Brain microvascular endothelial cell (primary cell): ENCODE results near the gene OR13A1.
"Not testable (repeated sequence)": the region's sequence is repeated elsewhere in the genome, so short reads cannot be mapped to it uniquely, and the experiment has no call there.

Experiments used
- DNase-seq: peaks from one replicate; pipeline ENCODE4 v3.0.0-alpha.2; 2020
- H3K27ac ChIP-seq: fragments of 250-450 bp; sonication (Bioruptor Pico); 2 replicates; pipeline ENCODE4 v1.5.1; 2020; ENCODE audit warnings: mild to moderate bottlenecking, moderate library complexity
- H3K27me3 ChIP-seq: fragments of 250-450 bp; sonication (Bioruptor Pico); replicated peaks from 2 replicates; pipeline ENCODE4 v1.5.1; 2020; ENCODE audit warnings: mild to moderate bottlenecking
- H3K36me3 ChIP-seq: fragments of 250-450 bp; sonication (Bioruptor Pico); replicated peaks from 2 replicates; pipeline ENCODE4 v1.5.1; 2020; ENCODE audit warnings: mild to moderate bottlenecking
- H3K4me3 ChIP-seq: 2 replicates; pipeline ENCODE4 v1.5.1; 2011; ENCODE audit warnings: low read depth, mild to moderate bottlenecking, control low read depth, low read length, moderate library complexity
- CTCF ChIP-seq: IDR thresholded peaks from 2 replicates; pipeline ENCODE4 v1.5.1; 2011; ENCODE audit warnings: low read depth, mild to moderate bottlenecking, moderate library complexity, low read length, control low read depth, inconsistent platforms; ENCODE audit errors: missing control alignments
- in situ Hi-C: cut with HindIII; loops from 2 replicates; pipeline ENCODE4 v1.10.0; 2017; ENCODE audit warnings: low sequenced_read_pairs, low pct_ligation_motif_present

The OR13A1 gene

DNA sequence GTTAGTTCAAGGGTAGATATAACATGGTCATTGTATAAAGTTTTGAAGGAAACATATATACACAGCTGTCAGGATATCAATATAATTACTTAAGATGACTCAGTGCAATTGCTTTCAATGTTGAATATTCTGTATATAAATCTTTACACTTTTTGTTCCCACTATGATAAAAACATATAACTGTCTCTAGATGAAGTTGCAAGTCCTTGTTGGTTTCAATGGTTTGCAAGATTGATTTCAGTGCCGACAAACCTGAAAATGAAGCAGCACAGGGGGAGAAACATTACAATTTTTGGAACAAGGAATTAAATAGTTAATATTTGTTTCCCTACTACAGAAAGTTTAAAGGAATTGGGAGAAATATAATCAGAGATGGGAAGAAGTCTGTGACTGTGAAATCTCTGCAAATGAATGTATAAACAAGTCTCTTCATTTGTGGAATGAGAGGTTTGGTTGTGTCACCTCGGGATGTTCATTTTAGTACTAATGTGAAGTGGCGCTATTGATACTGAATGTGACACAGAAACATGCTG lies 54.1 kb downstream of the OR13A1 start:
- no peak for DNase-seq
- H3K27me3 ChIP-seq: no peaks in the 10 kb centered on the region
- H3K36me3 ChIP-seq: no peaks in the 10 kb centered on the region
- no peak overlapping the region for H3K27ac ChIP-seq
- H3K4me3 ChIP-seq: no peak overlapping the region
- in situ Hi-C loops: no loop called here
- TF ChIP-seq CTCF: no peak

DNA sequence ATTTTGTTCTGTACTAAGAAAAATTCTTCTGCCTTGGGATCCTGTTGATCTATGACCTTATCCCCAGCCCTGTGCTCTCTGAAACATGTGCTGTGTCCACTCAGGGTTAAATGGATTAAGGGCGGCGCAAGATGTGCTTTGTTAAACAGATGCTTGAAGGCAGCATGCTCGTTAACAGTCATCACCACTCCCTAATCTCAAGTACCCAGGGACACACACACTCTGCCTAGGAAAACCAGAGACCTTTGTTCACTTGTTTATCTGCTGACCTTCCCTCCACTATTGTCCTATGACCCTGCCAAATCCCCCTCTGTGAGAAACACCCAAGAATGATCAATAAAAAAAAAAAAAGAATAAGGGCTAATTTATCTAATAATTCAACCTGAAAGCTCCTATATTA lies 54.8 kb downstream of the OR13A1 start:
- H3K27me3 ChIP-seq, DNase-seq, H3K27ac ChIP-seq, H3K4me3 ChIP-seq, in situ Hi-C loops, H3K36me3 ChIP-seq: not testable (repeated sequence)

DNA sequence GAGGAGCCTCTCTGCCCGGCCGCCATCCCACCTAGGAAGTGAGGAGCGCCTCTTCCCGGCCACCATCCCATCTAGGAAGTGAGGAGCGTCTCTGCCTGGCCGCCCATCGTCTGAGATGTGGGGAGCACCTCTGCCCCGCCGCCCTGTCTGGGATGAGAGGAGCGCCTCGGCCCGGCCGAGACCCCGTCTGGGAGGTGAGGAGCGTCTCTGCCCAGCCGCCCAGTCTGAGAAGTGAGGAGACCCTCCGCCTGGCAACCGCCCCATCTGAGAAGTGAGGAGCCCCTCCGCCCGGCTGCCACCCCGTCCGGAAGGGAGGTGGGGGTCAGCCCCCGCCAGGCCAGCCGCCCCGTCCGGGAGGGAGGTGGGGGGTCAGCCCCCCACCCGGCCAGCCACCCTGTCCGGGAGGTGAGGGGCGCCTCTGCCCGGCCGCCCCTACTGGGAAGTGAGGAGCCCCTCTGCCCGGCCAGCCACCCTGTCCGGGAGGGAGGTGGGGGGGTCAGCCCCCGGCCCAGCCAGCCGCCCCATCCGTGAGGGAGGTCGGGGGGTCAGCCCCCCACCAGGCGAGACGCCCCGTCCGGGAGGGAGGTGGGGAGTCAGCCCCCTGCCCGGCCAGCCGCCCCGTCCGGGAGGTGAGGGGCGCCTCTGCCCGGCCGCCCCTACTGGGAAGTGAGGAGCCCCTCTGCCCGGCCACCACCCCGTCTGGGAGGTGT lies 55.5 kb downstream of the OR13A1 start:
- not testable (repeated sequence) for H3K4me3 ChIP-seq

DNA sequence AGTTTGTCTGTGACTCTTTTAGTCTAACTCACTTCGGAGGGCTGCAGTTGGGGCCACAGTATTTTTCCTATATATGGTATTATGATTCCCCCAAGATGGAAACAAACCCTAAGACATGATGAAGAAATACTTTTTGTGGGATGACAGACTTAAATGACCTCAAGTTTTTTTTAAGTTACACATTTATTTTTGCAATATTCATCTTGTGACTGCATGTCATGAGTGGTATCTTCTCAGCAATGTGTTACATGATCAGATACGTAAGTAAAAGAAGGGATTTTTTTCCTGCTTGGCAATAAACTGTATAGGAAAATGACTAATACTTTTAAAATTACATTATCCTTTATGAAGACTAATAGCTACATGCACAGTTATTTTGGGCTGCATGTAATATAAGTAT lies 57.8 kb downstream of the OR13A1 start:
- H3K36me3 ChIP-seq: no peaks in the 10 kb centered on the region
- no peak overlapping the region for H3K27ac ChIP-seq
- TF ChIP-seq CTCF: no peak
- in situ Hi-C loops: no loop called here
- H3K4me3 ChIP-seq: no peak overlapping the region
- no peaks in the 10 kb centered on the region for H3K27me3 ChIP-seq
- no peak for DNase-seq

More for the DNA sequence above, 55.5 kb downstream of the OR13A1 start:
- H3K27ac ChIP-seq, H3K36me3 ChIP-seq, DNase-seq, in situ Hi-C loops, H3K27me3 ChIP-seq: not testable (repeated sequence)

- no peaks in the 10 kb centered on the region for H3K36me3 ChIP-seq
- no peak for TF ChIP-seq CTCF
- DNase-seq: no peak
- in situ Hi-C loops: no loop called here
- no peaks in the 10 kb centered on the region for H3K27me3 ChIP-seq
- no peak overlapping the region for H3K27ac ChIP-seq
- H3K4me3 ChIP-seq: no peak overlapping the region
These were observed 59.2 kb downstream of the OR13A1 start for GRCh38 chr10:45256246-45256645.

DNA sequence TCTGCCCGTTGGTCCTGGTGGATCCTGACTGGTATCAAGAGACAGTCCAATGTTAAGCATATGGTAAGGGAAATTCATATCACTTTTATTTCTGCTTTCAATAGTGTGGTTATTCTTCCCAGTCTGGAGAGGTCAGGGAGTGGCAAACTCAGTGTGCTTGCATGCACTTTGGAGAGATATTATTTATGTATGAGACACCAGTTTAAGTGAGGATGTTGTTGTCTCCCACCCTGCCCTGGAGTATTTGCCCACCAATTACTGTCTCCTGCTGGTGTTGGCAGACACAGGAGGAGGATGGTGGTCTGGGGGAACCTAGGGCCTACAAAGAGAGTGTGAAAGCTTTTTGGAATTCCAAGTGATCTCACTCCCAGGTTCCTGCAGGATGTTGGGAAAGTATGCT lies 59.7 kb downstream of the OR13A1 start:
- Histone ChIP-seq H3K36me3 (no peaks in the 10 kb centered on the region), H3K27me3 (no peaks in the 10 kb centered on the region), H3K4me3 (no peak overlapping the region), H3K27ac (no peak overlapping the region)
- DNase-seq: no peak
- in situ Hi-C loops: no loop called here
- TF ChIP-seq CTCF: no peak

- DNase-seq: no peak
- no peaks in the 10 kb centered on the region for H3K27me3 ChIP-seq
- TF ChIP-seq CTCF: no peak
These were observed 60.5 kb downstream of the OR13A1 start for GRCh38 chr10:45254892-45255291.

More at GRCh38 chr10:45254892-45255291, 60.5 kb downstream of the OR13A1 start:
- no peak overlapping the region for H3K4me3 ChIP-seq
- no peaks in the 10 kb centered on the region for H3K36me3 ChIP-seq
- in situ Hi-C loops: no loop called here
- no peak overlapping the region for H3K27ac ChIP-seq
